A172 (cell line): Measurements from ENCODE around the gene NID1. TPM values are rescaled to one million over a fixed set of nuclear protein-coding genes. Genes with fewer than 3 reads are reported as not detected.

Experiments used
- DNase-seq: peaks from one replicate; pipeline ENCODE4 v3.0.0-alpha.2; 2015; ENCODE audit warnings: low spot score
- total RNA-seq: library from RNA; depleted of rRNA; stranded (reverse); fragments of >200 nt; shearing (Covaris generic); gene quantifications from 2 replicates; pipeline ENCODE4 v1.2.3, GENCODE V29; 2014

NID1 gene
- total RNA-seq, 1 experiment from 2014 or later = 57.5 TPM

- no peak for DNase-seq
Measured at GRCh38 chr1:236065509-236066005, 667 bp upstream of the NID1 start.

- peak; percentile 73 for DNase-seq
Measured at GRCh38 chr1:236063919-236064673, 794 bp downstream of the NID1 start.

GRCh38 chr1:236063551-236063918 is 1.4 kb downstream of the NID1 start:
- DNase-seq = no peak

GRCh38 chr1:236060286-236060685 is 4.6 kb downstream of the NID1 start:
- DNase-seq = no peak

- DNase-seq = no peak
Measured at GRCh38 chr1:236059011-236059410, 5.9 kb downstream of the NID1 start.

GRCh38 chr1:236058141-236058934 is 6.6 kb downstream of the NID1 start:
- DNase-seq = peak; percentile 67

- no peak for DNase-seq
Measured at GRCh38 chr1:236057546-236057945, 7.3 kb downstream of the NID1 start.

- DNase-seq = no peak
Measured at GRCh38 chr1:236052232-236052993, 12.5 kb downstream of the NID1 start.

- DNase-seq = no peak
Measured at GRCh38 chr1:236051242-236051791, 13.6 kb downstream of the NID1 start.

- no peak for DNase-seq
Measured at GRCh38 chr1:236045771-236046170, 19.1 kb downstream of the NID1 start.

- no peak for DNase-seq
Measured at GRCh38 chr1:236044341-236044740, 20.5 kb downstream of the NID1 start.

GRCh38 chr1:236041631-236042618 is 23.0 kb downstream of the NID1 start:
- DNase-seq = no peak

- DNase-seq = no peak
Measured at GRCh38 chr1:236039740-236040685, 24.9 kb downstream of the NID1 start.

GRCh38 chr1:236038034-236038433 is 26.9 kb downstream of the NID1 start:
- no peak for DNase-seq

GRCh38 chr1:236035681-236036101 is 29.2 kb downstream of the NID1 start:
- no peak for DNase-seq

GRCh38 chr1:236033336-236033735 is 31.6 kb downstream of the NID1 start:
- DNase-seq = no peak

- no peak for DNase-seq
Measured at GRCh38 chr1:236030534-236030933, 34.4 kb downstream of the NID1 start.

GRCh38 chr1:236029428-236029940 is 35.4 kb downstream of the NID1 start:
- no peak for DNase-seq

- DNase-seq = no peak
Measured at GRCh38 chr1:236027104-236027503, 37.8 kb downstream of the NID1 start.
